RWPE2 (cell line): ENCODE results near the gene IPCEF1.

Source experiments
- ATAC-seq: fragments of 200-7000 bp; cut with Tn5 transposase; 3 replicates; pipeline ENCODE4 v1.9.1; 2021; ENCODE audit warnings: low read depth
- DNase-seq: peaks from one replicate; pipeline ENCODE4 v3.0.0-alpha.2; 2020; ENCODE audit warnings: low spot score
- H3K27ac ChIP-seq: fragments of 450-650 bp; 2 replicates; pipeline ENCODE4 v1.5.1; 2017; ENCODE audit warnings: mild to moderate bottlenecking; ENCODE audit not compliant: poor library complexity, severe bottlenecking
- H3K27me3 ChIP-seq: fragments of 250-450 bp; sonication (Bioruptor Pico); 2 replicates; pipeline ENCODE4 v1.5.1; 2021; ENCODE audit warnings: mild to moderate bottlenecking, moderate library complexity; ENCODE audit not compliant: insufficient read depth, poor library complexity, severe bottlenecking
- H3K36me3 ChIP-seq: fragments of 250-450 bp; sonication (Bioruptor Pico); 2 replicates; pipeline ENCODE4 v1.5.1; 2020; ENCODE audit warnings: low read depth, mild to moderate bottlenecking, moderate library complexity
- H3K4me1 ChIP-seq: fragments of 250-450 bp; sonication (Bioruptor Pico); 2 replicates; pipeline ENCODE4 v1.5.1; 2021; ENCODE audit warnings: mild to moderate bottlenecking, moderate library complexity; ENCODE audit not compliant: insufficient read depth, poor library complexity, severe bottlenecking
- H3K4me3 ChIP-seq: fragments of 250-450 bp; sonication (Bioruptor Pico); 2 replicates; pipeline ENCODE4 v1.5.1; 2021; ENCODE audit warnings: mild to moderate bottlenecking, moderate library complexity; ENCODE audit not compliant: severe bottlenecking
- H3K9me3 ChIP-seq: fragments of 250-450 bp; sonication (Bioruptor Pico); 2 replicates; pipeline ENCODE4 v1.5.1; 2021; ENCODE audit warnings: mild to moderate bottlenecking, moderate library complexity; ENCODE audit not compliant: severe bottlenecking
- TF ChIP-seq, protein P1 (sequence below): fragments of 450-650 bp; IDR thresholded peaks from one replicate; pipeline ENCODE4 v1.5.1; 2017; ENCODE audit warnings: mild to moderate bottlenecking, moderate library complexity; ENCODE audit not compliant: poor library complexity, severe bottlenecking

IPCEF1 gene

GRCh38 chr6:154301839-154302752 is 54.5 kb downstream of the IPCEF1 start:
- H3K27me3 ChIP-seq: no peaks in the 10 kb centered on the region
- DNase-seq: no peak
- H3K4me3 ChIP-seq: no peak overlapping the region
- peaks cover 9% of the 10 kb centered on the region for H3K4me1 ChIP-seq
- ATAC-seq: no peak
- H3K9me3 ChIP-seq: no peaks in the 10 kb centered on the region
- H3K27ac ChIP-seq: no peak overlapping the region
- TF ChIP-seq, protein P1, sequence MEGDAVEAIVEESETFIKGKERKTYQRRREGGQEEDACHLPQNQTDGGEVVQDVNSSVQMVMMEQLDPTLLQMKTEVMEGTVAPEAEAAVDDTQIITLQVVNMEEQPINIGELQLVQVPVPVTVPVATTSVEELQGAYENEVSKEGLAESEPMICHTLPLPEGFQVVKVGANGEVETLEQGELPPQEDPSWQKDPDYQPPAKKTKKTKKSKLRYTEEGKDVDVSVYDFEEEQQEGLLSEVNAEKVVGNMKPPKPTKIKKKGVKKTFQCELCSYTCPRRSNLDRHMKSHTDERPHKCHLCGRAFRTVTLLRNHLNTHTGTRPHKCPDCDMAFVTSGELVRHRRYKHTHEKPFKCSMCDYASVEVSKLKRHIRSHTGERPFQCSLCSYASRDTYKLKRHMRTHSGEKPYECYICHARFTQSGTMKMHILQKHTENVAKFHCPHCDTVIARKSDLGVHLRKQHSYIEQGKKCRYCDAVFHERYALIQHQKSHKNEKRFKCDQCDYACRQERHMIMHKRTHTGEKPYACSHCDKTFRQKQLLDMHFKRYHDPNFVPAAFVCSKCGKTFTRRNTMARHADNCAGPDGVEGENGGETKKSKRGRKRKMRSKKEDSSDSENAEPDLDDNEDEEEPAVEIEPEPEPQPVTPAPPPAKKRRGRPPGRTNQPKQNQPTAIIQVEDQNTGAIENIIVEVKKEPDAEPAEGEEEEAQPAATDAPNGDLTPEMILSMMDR: no peak
- no peaks in the 10 kb centered on the region for H3K36me3 ChIP-seq

- peaks cover 9% of the 10 kb centered on the region for H3K4me1 ChIP-seq
- H3K36me3 ChIP-seq: no peaks in the 10 kb centered on the region
- ATAC-seq: no peak
- H3K9me3 ChIP-seq: no peaks in the 10 kb centered on the region
- no peak for DNase-seq
- H3K4me3 ChIP-seq: no peak overlapping the region
- TF ChIP-seq, protein P1: no peak
- H3K27ac ChIP-seq: no peak overlapping the region
- H3K27me3 ChIP-seq: no peaks in the 10 kb centered on the region
Measured at GRCh38 chr6:154301086-154301625, 55.4 kb downstream of the IPCEF1 start.

- peak; percentile 58 for ATAC-seq
- no peak overlapping the region for H3K27ac ChIP-seq
- H3K27me3 ChIP-seq: no peaks in the 10 kb centered on the region
- H3K4me1 ChIP-seq: peaks cover 7% of the 10 kb centered on the region
- no peaks in the 10 kb centered on the region for H3K9me3 ChIP-seq
- TF ChIP-seq, protein P1: no peak
- DNase-seq: no peak
- no peaks in the 10 kb centered on the region for H3K36me3 ChIP-seq
- H3K4me3 ChIP-seq: no peak overlapping the region
Measured at GRCh38 chr6:154298297-154298696, 58.3 kb downstream of the IPCEF1 start.

DNA sequence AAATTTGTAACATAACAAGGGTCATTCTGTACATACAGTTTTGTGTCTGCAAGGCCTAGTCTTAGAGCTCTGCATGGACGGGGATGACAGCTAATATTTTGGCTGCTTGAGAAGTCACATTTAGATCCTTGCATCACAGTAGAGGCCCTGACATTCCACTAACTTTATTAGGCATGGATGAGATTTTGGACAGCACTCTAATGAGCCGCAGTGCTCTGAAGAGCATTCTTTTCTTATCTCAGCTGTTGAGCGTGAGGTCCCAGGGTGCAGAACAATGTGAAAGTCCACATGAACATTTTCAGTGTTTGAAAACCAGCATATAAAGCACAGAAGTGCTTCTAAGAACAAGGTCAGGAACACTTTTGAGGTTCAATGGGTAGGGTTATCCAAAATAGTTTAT is 58.9 kb downstream of the IPCEF1 start:
- no peak overlapping the region for H3K4me3 ChIP-seq
- no peaks in the 10 kb centered on the region for H3K27me3 ChIP-seq
- H3K27ac ChIP-seq: no peak overlapping the region
- no peaks in the 10 kb centered on the region for H3K9me3 ChIP-seq
- ATAC-seq: no peak
- no peaks in the 10 kb centered on the region for H3K36me3 ChIP-seq
- TF ChIP-seq, protein P1: no peak
- no peak for DNase-seq
- peaks cover 13% of the 10 kb centered on the region for H3K4me1 ChIP-seq

- no peaks in the 10 kb centered on the region for H3K27me3 ChIP-seq
- H3K4me3 ChIP-seq: no peak overlapping the region
- H3K9me3 ChIP-seq: no peaks in the 10 kb centered on the region
- ATAC-seq (no peak), DNase-seq (no peak)
- TF ChIP-seq, protein P1: no peak
- H3K36me3 ChIP-seq: no peaks in the 10 kb centered on the region
- H3K4me1 ChIP-seq: peaks cover 18% of the 10 kb centered on the region
- H3K27ac ChIP-seq: no peak overlapping the region
Measured at GRCh38 chr6:154297210-154297609, 59.4 kb downstream of the IPCEF1 start.
